ENCODE data around the gene CHRM4. TPM values are rescaled to one million over a fixed set of nuclear protein-coding genes. Genes with fewer than 3 reads are reported as not detected.
A peak's percentile ranks its signal among the peaks of the same experiment; 100 is the strongest.

The CHRM4 gene
- total and polyA plus RNA-seq, 2 of the 13 experiments (the other 11 are each of a cell fraction or from before 2014, with no cell fraction given), result 0.13 to 0.21 TPM

- peak; percentile 80 for TF ChIP-seq PATZ1 (CRISPR knock-in tag; IDR thresholded peaks at IDR 0.05)
- peak in 1 of 2 experiments; percentile 74; a peak in 2 of 4 replicates for TF ChIP-seq ATF4 (CRISPR knock-in tag; IDR thresholded peaks at IDR 0.05)
- no peak for TF ChIP-seq HNRNPK (IDR thresholded peaks at IDR 0.05; ENCODE audit: low read depth, low read length, poor library complexity, severe bottlenecking)
- no peak for TF ChIP-seq JUN (CRISPR knock-in tag; IDR thresholded peaks at IDR 0.05)
- TF ChIP-seq ZNF253 (CRISPR knock-in tag; IDR thresholded peaks at IDR 0.05; ENCODE audit: borderline replicate concordance), result peak; percentile 94
- no peak for TF ChIP-seq PLRG1 (conservative IDR thresholded peaks at IDR 0.05)
- peak; percentile 97; the same call in 1 of the 2 replicates for TF ChIP-seq ZNF446 (CRISPR knock-in tag; IDR thresholded peaks at IDR 0.05)
- TF ChIP-seq SP4 (CRISPR knock-in tag; IDR thresholded peaks at IDR 0.05), result peak; percentile 82
- no peak for TF ChIP-seq HNF1A (IDR thresholded peaks at IDR 0.05; ENCODE audit: low read depth)
- TF ChIP-seq HNF1A (CRISPR knock-in tag; IDR thresholded peaks at IDR 0.05; ENCODE audit: borderline replicate concordance), result no peak
- TF ChIP-seq MAFF (IDR thresholded peaks at IDR 0.05; ENCODE audit: low read depth, low read length), result no peak
- TF ChIP-seq ZNF546 (CRISPR knock-in tag; conservative IDR thresholded peaks at IDR 0.05), result peak; percentile 94
- TF ChIP-seq AGO2 (optimal IDR thresholded peaks at IDR 0.05; ENCODE audit: low read depth, low read length), result peak; percentile 78
- peak; percentile 85 for TF ChIP-seq NCOA2 (CRISPR knock-in tag; IDR thresholded peaks at IDR 0.05)
- TF ChIP-seq PBX3 (CRISPR knock-in tag; IDR thresholded peaks at IDR 0.05; ENCODE audit: borderline replicate concordance), result peak; percentile 94
- TF ChIP-seq ZMYM4 (CRISPR knock-in tag; IDR thresholded peaks at IDR 0.05), result peak; percentile 90
- no peak for TF ChIP-seq ZSCAN30 (CRISPR knock-in tag; IDR thresholded peaks at IDR 0.05)
- peak; percentile 92 for TF ChIP-seq ZBTB7B (CRISPR knock-in tag; IDR thresholded peaks at IDR 0.05)
- TF ChIP-seq LBX2 (CRISPR knock-in tag; IDR thresholded peaks at IDR 0.05; ENCODE audit: borderline replicate concordance), result peak; percentile 95; the same call in 1 of the 2 replicates
- no peak for TF ChIP-seq MBNL3 (CRISPR knock-in tag; conservative IDR thresholded peaks at IDR 0.05)
Measured at GRCh38 chr11:46392421-46393230, 1.1 kb upstream of the CHRM4 start (continued).
